GM13977 (cell line): ENCODE results near the gene RHOT2.

Source experiments
- DNase-seq: peaks from one replicate; pipeline ENCODE4 v3.0.0; 2012; ENCODE audit warnings: low spot score
- CTCF ChIP-seq: IDR thresholded peaks from 2 replicates; pipeline ENCODE4 v1.5.1; 2012; ENCODE audit warnings: mild to moderate bottlenecking, control low read depth; ENCODE audit not compliant: insufficient read depth; ENCODE audit errors: extremely low read depth, missing control alignments
- in situ Hi-C: fragments of 300-500 bp; cut with MboI; formaldehyde crosslinking; loops from one replicate; pipeline ENCODE4 v1.12.0; 2022; ENCODE audit warnings: low sequenced_read_pairs, low pct_unique_long_range_greater_than_20kb, mixed read lengths, inconsistent platforms; ENCODE audit not compliant: unreplicated experiment

Gene RHOT2

GRCh38 chr16:629185-629832 lies 38.6 kb upstream of the RHOT2 start:
- DNase-seq, result no peak

GRCh38 chr16:629833-630248 lies 38.1 kb upstream of the RHOT2 start:
- in situ Hi-C loops, result no loop called here
- no peak for DNase-seq
- no peak for TF ChIP-seq CTCF

More at GRCh38 chr16:629185-629832, 38.6 kb upstream of the RHOT2 start:
- in situ Hi-C loops, result no loop called here
- TF ChIP-seq CTCF, result no peak

GRCh38 chr16:630249-630814 lies 37.6 kb upstream of the RHOT2 start:
- no peak for DNase-seq
- in situ Hi-C loops, result no loop called here
- no peak for TF ChIP-seq CTCF

- no peak for DNase-seq
- in situ Hi-C loops, result no loop called here
- TF ChIP-seq CTCF, result no peak
Measured at GRCh38 chr16:630815-631405, 37.0 kb upstream of the RHOT2 start, which contains the start of gene WFIKKN1. TSS of gene WFIKKN1 (plus strand) at chr16:630985. CDS start at chr16:631254, 269 bp downstream.

GRCh38 chr16:631808-632358 lies 36.0 kb upstream of the RHOT2 start:
- no peak for TF ChIP-seq CTCF
- no peak for DNase-seq
- in situ Hi-C loops, result no loop called here

GRCh38 chr16:632486-633335 lies 35.2 kb upstream of the RHOT2 start:
- no peak for DNase-seq
- in situ Hi-C loops, result no loop called here
- TF ChIP-seq CTCF, result no peak
